Middle frontal gyrus (tissue), 1 donor: ENCODE data around the gene FXR2.

Experiments used
- DNase-seq: peaks from one replicate; pipeline ENCODE4 v3.0.0-alpha.2; 2015; ENCODE audit warnings: low spot score; ENCODE audit errors: extremely low spot score

The FXR2 gene

GRCh38 chr17:7573324-7574080 lies 41.2 kb downstream of the FXR2 start:
- DNase-seq, result peak; percentile 76

- DNase-seq, result peak; percentile 100
Measured at GRCh38 chr17:7572588-7573323, 41.9 kb downstream of the FXR2 start.

- no peak for DNase-seq
Measured at GRCh38 chr17:7572338-7572587, 42.4 kb downstream of the FXR2 start.

- no peak for DNase-seq
Measured at GRCh38 chr17:7570351-7570750, 44.3 kb downstream of the FXR2 start.

- DNase-seq, result no peak
Measured at GRCh38 chr17:7569571-7569970, 45.1 kb downstream of the FXR2 start.

- no peak for DNase-seq
Measured at GRCh38 chr17:7563115-7563869, 51.4 kb downstream of the FXR2 start.

- DNase-seq, result no peak
Measured at GRCh38 chr17:7562208-7562605, 52.5 kb downstream of the FXR2 start.

GRCh38 chr17:7561589-7562207 lies 53.0 kb downstream of the FXR2 start, which contains the start of gene SENP3:
TSS of gene SENP3 (plus strand) at chr17:7561919. CDS start at chr17:7563077, 1,158 bp downstream.
- DNase-seq, result peak; percentile 90

GRCh38 chr17:7561028-7561575 lies 53.6 kb downstream of the FXR2 start:
- no peak for DNase-seq

GRCh38 chr17:7560172-7561027 lies 54.3 kb downstream of the FXR2 start:
- no peak for DNase-seq

- no peak for DNase-seq
Measured at GRCh38 chr17:7559320-7560171, 55.2 kb downstream of the FXR2 start.

GRCh38 chr17:7558544-7559319 lies 56.0 kb downstream of the FXR2 start, which contains the start of gene TNFSF13:
TSS of gene TNFSF13 (plus strand) at chr17:7558750. CDS start at chr17:7559040, 290 bp downstream.
- DNase-seq, result no peak

GRCh38 chr17:7557775-7558543 lies 56.7 kb downstream of the FXR2 start:
- no peak for DNase-seq

- DNase-seq, result no peak
Measured at GRCh38 chr17:7557147-7557764, 57.4 kb downstream of the FXR2 start.

- DNase-seq, result no peak
Measured at GRCh38 chr17:7556627-7557026, 58.1 kb downstream of the FXR2 start.

- no peak for DNase-seq
Measured at GRCh38 chr17:7555320-7555948, 59.3 kb downstream of the FXR2 start.

GRCh38 chr17:7553356-7553755 lies 61.3 kb downstream of the FXR2 start:
- DNase-seq, result no peak
